ENCODE measurements around the gene CFAP46.

DNA sequence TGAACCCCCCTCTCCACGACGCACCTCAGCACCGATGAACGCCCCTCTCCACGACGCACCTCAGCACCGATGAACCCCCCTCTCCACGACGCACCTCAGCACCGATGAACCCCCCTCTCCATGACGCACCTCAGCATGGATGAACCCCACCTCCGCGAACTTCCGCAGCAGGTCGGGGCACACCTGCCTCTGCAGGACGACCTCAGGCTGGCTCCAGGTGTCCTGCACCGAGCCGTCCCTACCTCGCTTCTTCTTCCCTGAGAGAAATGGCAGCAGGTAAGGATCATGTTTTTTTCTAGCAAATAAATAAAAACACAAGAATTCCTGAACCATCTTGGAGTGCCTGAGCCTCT, 24.1 kb downstream of the CFAP46 start:
- no peak for TF ChIP-seq POLR2AphosphoS5 (IDR thresholded peaks at IDR 0.05; ENCODE audit: control insufficient read depth, insufficient read depth, low read depth, low read length)
- TF ChIP-seq ZNF584 (CRISPR knock-in tag; IDR thresholded peaks at IDR 0.05; ENCODE audit: low read depth) = no peak
- TF ChIP-seq, protein P1, sequence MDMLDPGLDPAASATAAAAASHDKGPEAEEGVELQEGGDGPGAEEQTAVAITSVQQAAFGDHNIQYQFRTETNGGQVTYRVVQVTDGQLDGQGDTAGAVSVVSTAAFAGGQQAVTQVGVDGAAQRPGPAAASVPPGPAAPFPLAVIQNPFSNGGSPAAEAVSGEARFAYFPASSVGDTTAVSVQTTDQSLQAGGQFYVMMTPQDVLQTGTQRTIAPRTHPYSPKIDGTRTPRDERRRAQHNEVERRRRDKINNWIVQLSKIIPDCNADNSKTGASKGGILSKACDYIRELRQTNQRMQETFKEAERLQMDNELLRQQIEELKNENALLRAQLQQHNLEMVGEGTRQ (CRISPR knock-in tag; IDR thresholded peaks at IDR 0.05) = no peak
- TF ChIP-seq, protein P2, sequence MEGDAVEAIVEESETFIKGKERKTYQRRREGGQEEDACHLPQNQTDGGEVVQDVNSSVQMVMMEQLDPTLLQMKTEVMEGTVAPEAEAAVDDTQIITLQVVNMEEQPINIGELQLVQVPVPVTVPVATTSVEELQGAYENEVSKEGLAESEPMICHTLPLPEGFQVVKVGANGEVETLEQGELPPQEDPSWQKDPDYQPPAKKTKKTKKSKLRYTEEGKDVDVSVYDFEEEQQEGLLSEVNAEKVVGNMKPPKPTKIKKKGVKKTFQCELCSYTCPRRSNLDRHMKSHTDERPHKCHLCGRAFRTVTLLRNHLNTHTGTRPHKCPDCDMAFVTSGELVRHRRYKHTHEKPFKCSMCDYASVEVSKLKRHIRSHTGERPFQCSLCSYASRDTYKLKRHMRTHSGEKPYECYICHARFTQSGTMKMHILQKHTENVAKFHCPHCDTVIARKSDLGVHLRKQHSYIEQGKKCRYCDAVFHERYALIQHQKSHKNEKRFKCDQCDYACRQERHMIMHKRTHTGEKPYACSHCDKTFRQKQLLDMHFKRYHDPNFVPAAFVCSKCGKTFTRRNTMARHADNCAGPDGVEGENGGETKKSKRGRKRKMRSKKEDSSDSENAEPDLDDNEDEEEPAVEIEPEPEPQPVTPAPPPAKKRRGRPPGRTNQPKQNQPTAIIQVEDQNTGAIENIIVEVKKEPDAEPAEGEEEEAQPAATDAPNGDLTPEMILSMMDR (IDR thresholded peaks at IDR 0.05 in 2 of 3, conservative IDR thresholded peaks at IDR 0.05 in 1 of 3; ENCODE audit: insufficient read depth in 2 of 3, low read depth in 1 of 3, low read length in 3 of 3) = no peak
- TF ChIP-seq ZNF76 (CRISPR knock-in tag; IDR thresholded peaks at IDR 0.05; ENCODE audit: borderline replicate concordance) = no peak
- TF ChIP-seq POLR2A (conservative IDR thresholded peaks at IDR 0.05) = no peak
- no peak for TF ChIP-seq PHF20 (IDR thresholded peaks at IDR 0.05; ENCODE audit: partially characterized antibody)
- TF ChIP-seq, protein P3, sequence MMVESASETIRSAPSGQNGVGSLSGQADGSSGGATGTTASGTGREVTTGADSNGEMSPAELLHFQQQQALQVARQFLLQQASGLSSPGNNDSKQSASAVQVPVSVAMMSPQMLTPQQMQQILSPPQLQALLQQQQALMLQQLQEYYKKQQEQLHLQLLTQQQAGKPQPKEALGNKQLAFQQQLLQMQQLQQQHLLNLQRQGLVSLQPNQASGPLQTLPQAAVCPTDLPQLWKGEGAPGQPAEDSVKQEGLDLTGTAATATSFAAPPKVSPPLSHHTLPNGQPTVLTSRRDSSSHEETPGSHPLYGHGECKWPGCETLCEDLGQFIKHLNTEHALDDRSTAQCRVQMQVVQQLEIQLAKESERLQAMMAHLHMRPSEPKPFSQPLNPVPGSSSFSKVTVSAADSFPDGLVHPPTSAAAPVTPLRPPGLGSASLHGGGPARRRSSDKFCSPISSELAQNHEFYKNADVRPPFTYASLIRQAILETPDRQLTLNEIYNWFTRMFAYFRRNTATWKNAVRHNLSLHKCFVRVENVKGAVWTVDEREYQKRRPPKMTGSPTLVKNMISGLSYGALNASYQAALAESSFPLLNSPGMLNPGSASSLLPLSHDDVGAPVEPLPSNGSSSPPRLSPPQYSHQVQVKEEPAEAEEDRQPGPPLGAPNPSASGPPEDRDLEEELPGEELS (CRISPR knock-in tag; IDR thresholded peaks at IDR 0.05; ENCODE audit: borderline replicate concordance) = no peak
- TF ChIP-seq ZFX (CRISPR knock-in tag; IDR thresholded peaks at IDR 0.05) = no peak
- TF ChIP-seq TCF7 (IDR thresholded peaks at IDR 0.05; ENCODE audit: borderline replicate concordance) = no peak
- TF ChIP-seq XRCC3 (IDR thresholded peaks at IDR 0.05) = no peak
- TF ChIP-seq RFX1 (IDR thresholded peaks at IDR 0.05) = no peak
